ENCODE data around the gene VAPA. TPM values are rescaled to one million over a fixed set of nuclear protein-coding genes. Genes with fewer than 3 reads are reported as not detected.
A peak's percentile ranks its signal among the peaks of the same experiment; 100 is the strongest.

VAPA gene
- total and polyA plus RNA-seq, 3 experiments from 2014 or later: 167 to 228 (median 193) TPM

- peaks cover 11% of the 10 kb centered on the region for H3K27me3 ChIP-seq (ENCODE audit: insufficient read depth, low read length, poor library complexity, severe bottlenecking)
- Mint-ChIP-seq H3K27ac (peak overlapping the region in 1 of 8 donors; percentile 75), H3K4me3 (no peak overlapping the region), H3K4me1 (peaks cover 26 to 38% (median 34%) of the 10 kb centered on the region in 3 donors), H3K36me3 (peaks cover 0 to 2% (median 0%) of the 10 kb centered on the region in 3 donors), H3K9me3 (no peaks in the 10 kb centered on the region), H3K27me3 (peaks cover 13 to 33% of the 10 kb centered on the region in 2 donors)
- no peak for DNase-seq
- H3K4me3 ChIP-seq (ENCODE audit: low read length): no peak overlapping the region
- H3K9me3 ChIP-seq (ENCODE audit: low read length): no peaks in the 10 kb centered on the region
- no peaks in the 10 kb centered on the region for H3K36me3 ChIP-seq (ENCODE audit: insufficient read depth, low read length)
- ChIA-PET POLR2A (no interaction called here), CTCF (no interaction called here)
- H3K27ac ChIP-seq (ENCODE audit: low read depth, low read length): no peak overlapping the region
- H3K4me1 ChIP-seq (ENCODE audit: insufficient read depth, low read length): peaks cover 8% of the 10 kb centered on the region
These were observed 52.2 kb downstream of the VAPA start for GRCh38 chr18:9965711-9966624.

- peak overlapping the region in 1 of 7 donors; percentile 1 for H3K4me3 Mint-ChIP-seq
- POLR2A ChIA-PET: no interaction called here
These were observed 54.4 kb downstream of the VAPA start for GRCh38 chr18:9968081-9968848.

GRCh38 chr18:9969247-9969646, 55.4 kb downstream of the VAPA start:
- H3K27me3 ChIP-seq (ENCODE audit: insufficient read depth, low read length, poor library complexity, severe bottlenecking): peaks cover 11% of the 10 kb centered on the region
- POLR2A ChIA-PET: no interaction called here
- H3K27ac ChIP-seq (ENCODE audit: low read depth, low read length): no peak overlapping the region
- peak overlapping the region in 2 of 7 donors; percentile 24 to 57 for H3K4me3 Mint-ChIP-seq
- H3K4me1 Mint-ChIP-seq: peaks cover 29 to 36% (median 33%) of the 10 kb centered on the region in 3 donors
- H3K4me3 ChIP-seq (ENCODE audit: low read length): no peak overlapping the region
- no peaks in the 10 kb centered on the region for H3K36me3 ChIP-seq (ENCODE audit: insufficient read depth, low read length)
- CTCF ChIA-PET: interaction anchor here (1.2 kb wide), 1 partner anchor 9 kb away, joined by 4 read pairs; no protein-coding TSS in a partner anchor
- H3K9me3 ChIP-seq (ENCODE audit: low read length): no peaks in the 10 kb centered on the region
- H3K9me3 Mint-ChIP-seq: no peaks in the 10 kb centered on the region
- H3K27me3 Mint-ChIP-seq: peaks cover 15 to 38% of the 10 kb centered on the region in 2 donors
- no peak for DNase-seq
- peak overlapping the region in 1 of 8 donors; percentile 80 for H3K27ac Mint-ChIP-seq
- H3K36me3 Mint-ChIP-seq: peaks cover 0 to 2% (median 0%) of the 10 kb centered on the region in 3 donors
- H3K4me1 ChIP-seq (ENCODE audit: insufficient read depth, low read length): peaks cover 8% of the 10 kb centered on the region

More at GRCh38 chr18:9968081-9968848, 54.4 kb downstream of the VAPA start:
- Mint-ChIP-seq H3K27ac (peak overlapping the region in 2 of 8 donors; percentile 5 to 29), H3K27me3 (peaks cover 15 to 38% of the 10 kb centered on the region in 2 donors), H3K36me3 (peaks cover 0 to 2% (median 0%) of the 10 kb centered on the region in 3 donors), H3K4me1 (peaks cover 29 to 36% (median 33%) of the 10 kb centered on the region in 3 donors), H3K9me3 (no peaks in the 10 kb centered on the region)
- no peak for DNase-seq
- Histone ChIP-seq H3K27ac (ENCODE audit: low read depth, low read length) (no peak overlapping the region), H3K4me3 (ENCODE audit: low read length) (no peak overlapping the region), H3K9me3 (ENCODE audit: low read length) (no peaks in the 10 kb centered on the region), H3K4me1 (ENCODE audit: insufficient read depth, low read length) (peaks cover 8% of the 10 kb centered on the region), H3K27me3 (ENCODE audit: insufficient read depth, low read length, poor library complexity, severe bottlenecking) (peaks cover 11% of the 10 kb centered on the region), H3K36me3 (ENCODE audit: insufficient read depth, low read length) (no peaks in the 10 kb centered on the region)
- CTCF ChIA-PET: no interaction called here

- peaks cover 15 to 38% of the 10 kb centered on the region in 2 donors for H3K27me3 Mint-ChIP-seq
- Histone ChIP-seq H3K4me1 (ENCODE audit: insufficient read depth, low read length) (peaks cover under 1% of the 10 kb centered on the region), H3K36me3 (ENCODE audit: insufficient read depth, low read length) (no peaks in the 10 kb centered on the region), H3K27ac (ENCODE audit: low read depth, low read length) (no peak overlapping the region), H3K27me3 (ENCODE audit: insufficient read depth, low read length, poor library complexity, severe bottlenecking) (peaks cover 11% of the 10 kb centered on the region), H3K9me3 (ENCODE audit: low read length) (no peaks in the 10 kb centered on the region), H3K4me3 (ENCODE audit: low read length) (no peak overlapping the region)
- H3K27ac Mint-ChIP-seq: no peak overlapping the region
- DNase-seq: peak; percentile 46 to 66 (median 51)
- peaks cover 2 to 10% (median 8%) of the 10 kb centered on the region in 5 donors for H3K9me3 Mint-ChIP-seq
- H3K36me3 Mint-ChIP-seq: peaks cover 0 to 8% (median 2%) of the 10 kb centered on the region in 3 donors
- H3K4me3 Mint-ChIP-seq: no peak overlapping the region
- POLR2A ChIA-PET: no interaction called here
- CTCF ChIA-PET: interaction anchor here (0.7 to 1.7 kb wide), 4 partner anchors 13 to 549 kb away, joined by 3 to 6 read pairs (median 4); no protein-coding TSS in a partner anchor
- H3K4me1 Mint-ChIP-seq: peaks cover 19 to 25% (median 21%) of the 10 kb centered on the region in 3 donors
These were observed 57.6 kb downstream of the VAPA start for GRCh38 chr18:9971313-9971920.

GRCh38 chr18:9973470-9973869, 59.7 kb downstream of the VAPA start:
- peaks cover 11 to 30% of the 10 kb centered on the region in 2 donors for H3K27me3 Mint-ChIP-seq
- Histone ChIP-seq H3K27me3 (ENCODE audit: insufficient read depth, low read length, poor library complexity, severe bottlenecking) (peaks cover 11% of the 10 kb centered on the region), H3K27ac (ENCODE audit: low read depth, low read length) (no peak overlapping the region), H3K4me1 (ENCODE audit: insufficient read depth, low read length) (no peaks in the 10 kb centered on the region), H3K9me3 (ENCODE audit: low read length) (no peaks in the 10 kb centered on the region), H3K4me3 (ENCODE audit: low read length) (no peak overlapping the region), H3K36me3 (ENCODE audit: insufficient read depth, low read length) (no peaks in the 10 kb centered on the region)
- no peak for DNase-seq
- peaks cover 0 to 8% (median 0%) of the 10 kb centered on the region in 3 donors for H3K36me3 Mint-ChIP-seq
- POLR2A ChIA-PET: no interaction called here
- H3K9me3 Mint-ChIP-seq: peaks cover 5 to 20% (median 10%) of the 10 kb centered on the region in 5 donors
- peaks cover 9 to 15% (median 13%) of the 10 kb centered on the region in 3 donors for H3K4me1 Mint-ChIP-seq
- CTCF ChIA-PET: interaction anchor here (1.0 kb wide), 1 partner anchor 10 kb away, joined by 3 read pairs; no protein-coding TSS in a partner anchor
- H3K27ac Mint-ChIP-seq: no peak overlapping the region
- no peak overlapping the region for H3K4me3 Mint-ChIP-seq

- Histone ChIP-seq H3K36me3 (ENCODE audit: insufficient read depth, low read length) (no peaks in the 10 kb centered on the region), H3K27me3 (ENCODE audit: insufficient read depth, low read length, poor library complexity, severe bottlenecking) (peaks cover 11% of the 10 kb centered on the region), H3K4me3 (ENCODE audit: low read length) (no peak overlapping the region), H3K27ac (ENCODE audit: low read depth, low read length) (no peak overlapping the region), H3K4me1 (ENCODE audit: insufficient read depth, low read length) (no peaks in the 10 kb centered on the region), H3K9me3 (ENCODE audit: low read length) (no peaks in the 10 kb centered on the region)
- DNase-seq: no peak
- peaks cover 3 to 6% (median 4%) of the 10 kb centered on the region in 3 donors for H3K4me1 Mint-ChIP-seq
- peaks cover 6 to 23% of the 10 kb centered on the region in 2 donors for H3K27me3 Mint-ChIP-seq
- H3K9me3 Mint-ChIP-seq: peaks cover 5 to 21% (median 10%) of the 10 kb centered on the region in 5 donors
- H3K36me3 Mint-ChIP-seq: peaks cover 0 to 8% (median 0%) of the 10 kb centered on the region in 3 donors
- H3K27ac Mint-ChIP-seq: no peak overlapping the region
- H3K4me3 Mint-ChIP-seq: no peak overlapping the region
- POLR2A ChIA-PET: no interaction called here
- CTCF ChIA-PET: interaction anchor here (1.0 kb wide), 2 partner anchors 9 to 11 kb away, joined by 3 read pairs; no protein-coding TSS in a partner anchor
These were observed 60.6 kb downstream of the VAPA start for GRCh38 chr18:9974279-9974915.

GRCh38 chr18:9975658-9976057, 61.8 kb downstream of the VAPA start:
- H3K27me3 Mint-ChIP-seq: peaks cover 5 to 20% of the 10 kb centered on the region in 2 donors
- DNase-seq: no peak
- peaks cover 0 to 8% (median 0%) of the 10 kb centered on the region in 3 donors for H3K36me3 Mint-ChIP-seq
- ChIA-PET POLR2A (no interaction called here), CTCF (no interaction called here)
- no peak overlapping the region for H3K4me3 ChIP-seq (ENCODE audit: low read length)
- peaks cover 2% of the 10 kb centered on the region for H3K27me3 ChIP-seq (ENCODE audit: insufficient read depth, low read length, poor library complexity, severe bottlenecking)
- H3K4me3 Mint-ChIP-seq: no peak overlapping the region
- H3K9me3 ChIP-seq (ENCODE audit: low read length): no peaks in the 10 kb centered on the region
- no peak overlapping the region for H3K27ac Mint-ChIP-seq
- H3K4me1 Mint-ChIP-seq: peaks cover 2 to 4% (median 3%) of the 10 kb centered on the region in 3 donors
- no peaks in the 10 kb centered on the region for H3K36me3 ChIP-seq (ENCODE audit: insufficient read depth, low read length)
- H3K4me1 ChIP-seq (ENCODE audit: insufficient read depth, low read length): no peaks in the 10 kb centered on the region
- H3K9me3 Mint-ChIP-seq: peaks cover 5 to 21% (median 10%) of the 10 kb centered on the region in 5 donors
- H3K27ac ChIP-seq (ENCODE audit: low read depth, low read length): no peak overlapping the region
